Mucosa of stomach (tissue), 1 donor: ENCODE data around the gene NCAN.

Experiments used
- H3K27me3 ChIP-seq: one replicate; pipeline ENCODE4 v1.7.0; 2013; ENCODE audit warnings: mild to moderate bottlenecking, low read length; ENCODE audit not compliant: control insufficient read depth, insufficient read depth
- H3K36me3 ChIP-seq: one replicate; pipeline ENCODE4 v1.7.0; 2013; ENCODE audit warnings: low read length; ENCODE audit not compliant: control insufficient read depth, insufficient read depth
- H3K4me1 ChIP-seq: one replicate; pipeline ENCODE4 v1.7.0; 2013; ENCODE audit warnings: mild to moderate bottlenecking, low read length; ENCODE audit not compliant: control insufficient read depth, insufficient read depth
- H3K4me3 ChIP-seq: one replicate; pipeline ENCODE4 v1.7.0; 2013; ENCODE audit warnings: low read length
- H3K9ac ChIP-seq: one replicate; pipeline ENCODE4 v1.7.0; 2013; ENCODE audit warnings: mild to moderate bottlenecking, low read length, moderate library complexity
- H3K9me3 ChIP-seq: one replicate; pipeline ENCODE4 v1.7.0; 2013; ENCODE audit warnings: mild to moderate bottlenecking, low read length, moderate library complexity; ENCODE audit not compliant: control insufficient read depth
- donor health status: Pancreatic carcinoma.

NCAN gene

DNA sequence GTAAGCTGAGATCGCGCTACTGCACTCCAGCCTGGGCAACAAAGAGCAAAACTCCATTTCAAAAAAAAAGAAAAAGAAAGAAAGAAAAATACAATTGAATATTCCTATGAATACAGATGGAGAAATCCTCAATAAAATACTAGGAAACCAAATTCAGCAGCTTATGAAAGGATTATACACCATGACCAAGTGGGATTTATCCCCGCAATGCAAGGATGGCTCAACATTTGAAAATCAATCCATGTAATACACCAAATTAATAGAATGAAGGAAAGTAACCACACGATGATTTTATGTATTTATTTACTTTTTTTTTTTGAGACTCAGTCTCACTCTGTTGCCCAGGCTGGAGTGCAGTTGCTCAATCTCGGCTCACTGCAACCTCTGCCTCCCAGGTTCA is 80.8 kb downstream of the NCAN start:
- Histone ChIP-seq H3K9ac (no peak overlapping the region), H3K4me3 (no peak overlapping the region), H3K9me3 (no peaks in the 10 kb centered on the region), H3K36me3 (no peaks in the 10 kb centered on the region), H3K27me3 (no peaks in the 10 kb centered on the region), H3K4me1 (no peaks in the 10 kb centered on the region)

GRCh38 chr19:19294914-19295313 is 83.2 kb downstream of the NCAN start:
- no peaks in the 10 kb centered on the region for H3K36me3 ChIP-seq

GRCh38 chr19:19296953-19297689 is 85.4 kb downstream of the NCAN start:
- Histone ChIP-seq H3K4me3 (no peak overlapping the region), H3K4me1 (no peaks in the 10 kb centered on the region), H3K9me3 (no peaks in the 10 kb centered on the region), H3K9ac (no peak overlapping the region), H3K27me3 (no peaks in the 10 kb centered on the region), H3K36me3 (peaks cover 6% of the 10 kb centered on the region)

More at GRCh38 chr19:19294914-19295313, 83.2 kb downstream of the NCAN start:
- H3K4me3 ChIP-seq, result no peak overlapping the region
- H3K4me1 ChIP-seq, result no peaks in the 10 kb centered on the region
- H3K9ac ChIP-seq, result no peak overlapping the region
- no peaks in the 10 kb centered on the region for H3K9me3 ChIP-seq
- H3K27me3 ChIP-seq, result no peaks in the 10 kb centered on the region

- H3K27me3 ChIP-seq, result no peaks in the 10 kb centered on the region
- no peaks in the 10 kb centered on the region for H3K4me1 ChIP-seq
- H3K4me3 ChIP-seq, result no peak overlapping the region
- peaks cover 6% of the 10 kb centered on the region for H3K36me3 ChIP-seq
- no peak overlapping the region for H3K9ac ChIP-seq
- no peaks in the 10 kb centered on the region for H3K9me3 ChIP-seq
These were observed 86.0 kb downstream of the NCAN start for GRCh38 chr19:19297759-19298158.

- Histone ChIP-seq H3K4me1 (no peaks in the 10 kb centered on the region), H3K9me3 (no peaks in the 10 kb centered on the region), H3K4me3 (no peak overlapping the region), H3K27me3 (no peaks in the 10 kb centered on the region), H3K9ac (no peak overlapping the region), H3K36me3 (peaks cover 6% of the 10 kb centered on the region)
These were observed 88.9 kb downstream of the NCAN start for GRCh38 chr19:19300613-19301012.
